GM19455 (cell line): ENCODE results near the gene ADARB1.

Experiments
- ATAC-seq: cut with Tn5 transposase; IDR thresholded peaks from one replicate; pipeline ENCODE4 v1.9.1; 2021; ENCODE audit not compliant: unreplicated experiment

Gene ADARB1

DNA sequence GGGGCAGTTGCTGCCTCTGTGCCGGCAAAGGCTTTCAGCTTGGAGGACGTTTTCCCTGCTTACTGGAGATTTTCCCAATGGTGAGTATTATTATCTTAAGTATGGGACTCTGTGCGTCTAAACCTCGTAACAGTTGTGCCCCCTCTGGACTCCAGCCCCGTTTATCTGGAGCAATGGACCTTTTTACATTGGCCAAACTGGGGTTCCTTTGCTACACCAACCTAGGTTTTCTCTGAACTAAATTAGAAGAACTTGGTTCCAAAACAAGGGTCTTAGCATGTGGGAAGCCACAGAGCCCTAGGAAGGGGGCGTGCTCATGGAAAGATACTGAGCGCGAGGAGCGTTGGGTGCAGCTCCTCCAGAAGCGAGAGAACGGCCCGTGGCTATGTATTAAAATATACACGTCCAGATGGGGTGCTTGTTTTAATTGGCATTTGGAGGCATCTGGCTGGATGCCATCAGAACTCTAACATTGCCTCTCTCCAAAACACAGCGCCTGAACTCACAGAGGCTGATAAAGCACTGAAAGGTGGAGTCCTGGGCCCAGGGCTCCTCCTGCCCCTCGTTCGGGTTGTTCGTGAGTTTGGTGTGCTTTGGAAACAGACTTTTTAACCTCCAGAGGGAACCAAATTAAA is 184.9 kb downstream of the ADARB1 start:
- no peak for ATAC-seq

DNA sequence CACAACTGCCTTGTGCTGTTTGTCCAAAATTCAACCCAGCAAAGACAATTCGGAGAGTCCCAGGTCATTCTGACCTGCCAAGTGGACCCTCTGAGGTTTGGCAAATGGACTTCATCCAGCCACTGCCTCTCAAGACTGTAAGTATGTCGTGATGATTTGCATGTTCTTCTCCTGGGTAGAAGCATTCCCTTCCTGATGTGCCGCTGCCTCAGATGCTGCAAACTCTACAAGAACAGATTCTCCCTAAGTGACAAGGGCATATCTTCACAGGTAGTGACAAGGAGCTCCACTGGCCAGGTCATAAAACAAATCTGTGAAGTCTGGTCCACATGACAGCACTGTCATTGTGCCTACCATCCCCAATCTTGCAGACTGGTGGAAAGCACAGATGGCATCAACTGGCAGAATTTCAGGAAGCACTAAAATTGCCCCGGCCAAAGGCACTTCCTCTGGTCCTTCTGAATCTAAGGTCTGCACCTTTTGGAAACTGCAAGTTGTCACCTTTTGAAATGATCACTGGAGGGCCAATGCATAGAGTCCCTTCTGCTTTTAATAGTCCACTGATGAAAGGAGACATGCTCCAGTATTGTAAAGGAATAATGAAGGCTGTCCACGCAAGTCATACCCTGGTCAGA is 185.9 kb downstream of the ADARB1 start:
- ATAC-seq: no peak

DNA sequence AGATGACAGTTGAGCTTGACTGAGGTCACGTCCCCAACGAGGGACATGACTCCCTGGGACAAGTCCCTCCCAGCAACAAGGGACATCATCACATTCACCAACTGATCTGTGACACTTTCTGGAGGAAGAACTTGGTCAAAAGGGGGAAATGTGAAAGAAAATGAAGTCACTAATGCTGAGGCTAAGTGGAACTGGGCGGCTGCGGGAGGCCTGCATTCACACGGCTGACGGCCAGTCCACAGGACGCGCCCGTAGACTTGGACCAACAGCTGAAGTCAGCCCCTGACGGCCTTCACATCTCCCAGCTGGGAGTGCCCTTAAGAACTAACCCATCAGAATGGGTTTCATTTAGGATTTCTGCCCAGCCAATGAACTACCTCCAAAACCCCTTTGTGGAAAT is 186.7 kb downstream of the ADARB1 start:
- ATAC-seq: no peak

DNA sequence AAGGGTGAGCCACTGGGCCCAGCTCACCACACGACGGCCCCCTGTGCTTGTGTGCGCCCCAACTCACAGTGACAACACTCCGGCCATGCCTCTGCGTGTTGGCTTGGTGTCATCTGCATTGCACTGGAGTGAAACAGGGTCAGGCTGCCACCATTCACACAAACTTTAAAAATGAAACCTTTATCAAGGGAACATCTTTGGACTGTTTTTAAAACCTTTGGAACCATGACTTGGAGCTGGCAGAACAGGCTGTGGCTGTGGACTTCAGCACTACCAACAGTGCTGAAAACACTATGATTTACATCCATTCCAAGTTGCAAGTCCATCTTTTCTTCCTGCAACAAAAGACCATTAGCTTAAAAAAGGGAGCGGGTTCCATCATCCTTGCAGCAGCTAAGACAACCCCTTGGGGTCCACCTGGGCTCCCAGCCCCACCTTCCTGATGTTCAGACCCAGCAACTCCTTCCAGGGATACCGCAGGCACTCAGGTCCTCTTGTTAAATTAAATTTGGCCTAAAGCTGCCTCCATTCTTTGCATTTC is 187.7 kb downstream of the ADARB1 start:
- ATAC-seq: no peak

DNA sequence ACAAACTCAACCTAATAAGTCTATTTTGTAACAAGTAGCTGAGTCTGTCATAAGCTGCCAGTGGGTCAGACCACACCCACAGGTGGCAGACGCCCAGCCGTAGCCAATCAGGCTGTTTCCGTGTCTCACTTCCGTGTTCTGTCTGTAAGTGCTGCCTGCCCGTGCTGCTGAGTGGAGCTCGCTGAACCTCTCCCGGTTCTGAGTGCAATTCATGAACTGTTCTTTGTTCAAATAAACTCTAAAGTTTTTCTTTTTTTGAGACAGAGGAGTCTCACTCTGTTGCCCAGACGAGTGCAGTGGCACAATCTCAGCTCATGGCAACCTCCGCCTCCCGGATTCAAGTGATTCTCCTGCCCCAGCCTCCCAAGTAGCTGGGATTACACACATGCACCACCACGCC is 188.2 kb downstream of the ADARB1 start:
- no peak for ATAC-seq

DNA sequence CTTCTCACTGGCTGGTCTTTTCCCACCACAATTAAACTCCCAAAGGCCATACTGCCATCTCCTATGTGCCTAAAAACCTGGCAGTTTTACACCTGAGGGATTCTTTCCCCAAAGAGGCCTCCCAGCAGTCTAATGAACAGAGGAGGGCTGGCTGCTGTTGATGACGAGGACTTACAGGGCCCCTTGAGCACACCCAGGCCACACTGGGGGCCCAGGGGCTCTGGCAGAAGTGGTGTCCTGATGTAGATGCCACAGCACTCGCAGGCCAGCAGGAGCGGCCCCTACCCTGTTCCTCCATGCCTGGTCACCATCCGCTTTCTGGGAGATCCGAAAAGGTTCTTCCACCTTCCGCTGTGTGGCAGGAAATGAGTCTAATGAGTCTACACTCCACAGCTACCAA is 189.2 kb downstream of the ADARB1 start:
- no peak for ATAC-seq

DNA sequence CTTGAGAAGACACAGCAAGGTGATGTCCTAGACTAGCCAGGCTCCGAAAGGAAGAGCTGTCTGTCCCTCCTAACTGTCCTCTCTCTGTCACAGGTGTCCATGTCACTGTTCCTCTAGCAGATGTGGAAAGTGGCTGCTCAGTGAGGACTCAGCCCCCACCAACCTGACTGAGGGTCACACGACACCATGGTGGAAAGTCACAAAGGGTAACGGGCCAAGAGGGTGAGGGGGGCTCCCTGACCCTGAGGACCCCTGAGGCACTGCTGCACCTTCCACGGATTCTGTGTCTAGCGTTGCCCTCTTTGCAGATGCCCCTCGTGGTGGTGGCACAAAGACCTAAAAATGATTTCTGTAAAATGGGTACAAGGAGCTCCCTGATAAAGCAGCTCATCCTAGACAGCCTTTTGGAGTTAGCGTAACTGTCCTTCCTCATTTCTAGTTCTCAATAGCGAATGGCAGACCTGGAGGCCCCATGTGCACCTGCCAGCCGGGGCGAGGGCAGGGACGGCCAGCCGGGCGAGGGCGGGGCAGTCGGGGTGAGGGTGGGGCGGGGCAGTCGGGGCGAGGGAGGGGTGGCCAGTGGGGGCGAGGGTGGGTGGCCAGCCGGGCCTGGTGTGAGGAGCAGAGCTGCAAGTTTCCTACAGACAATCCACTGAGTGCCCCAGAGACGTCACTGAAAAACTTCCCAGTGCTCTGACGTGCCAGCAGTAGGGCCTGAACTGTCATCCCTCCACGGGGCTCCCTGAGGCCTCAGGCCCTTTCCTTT is 189.9 kb downstream of the ADARB1 start:
- no peak for ATAC-seq

DNA sequence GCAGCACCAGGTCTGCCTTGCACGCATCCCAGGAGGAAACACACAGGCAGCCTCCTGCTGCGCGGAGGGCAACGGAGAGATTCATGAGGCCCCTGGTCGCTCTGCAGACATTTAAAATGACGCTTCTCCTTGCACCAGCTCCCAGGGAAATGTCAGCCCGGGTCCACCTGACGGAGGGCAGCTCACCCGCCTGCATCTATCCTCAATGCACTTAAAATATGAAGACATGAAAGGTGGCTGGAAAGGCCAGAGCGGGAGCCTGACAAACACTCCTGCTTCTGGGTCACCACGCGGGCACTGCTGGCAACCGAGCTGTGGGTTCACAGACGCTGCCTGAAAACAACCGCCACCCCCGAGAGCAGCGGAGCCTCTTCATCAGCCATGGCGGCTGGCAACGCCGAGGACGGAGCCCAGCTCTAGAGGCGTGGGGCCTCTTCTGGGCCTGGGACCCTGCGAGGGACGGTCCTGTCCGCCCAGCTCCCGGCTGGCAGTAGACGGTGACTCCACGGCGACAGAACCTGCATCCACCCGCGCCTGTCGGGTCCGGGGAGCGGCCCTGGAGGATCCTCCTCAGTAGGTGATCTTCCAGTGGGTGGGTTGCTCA is 190.6 kb downstream of the ADARB1 start:
- ATAC-seq: no peak

DNA sequence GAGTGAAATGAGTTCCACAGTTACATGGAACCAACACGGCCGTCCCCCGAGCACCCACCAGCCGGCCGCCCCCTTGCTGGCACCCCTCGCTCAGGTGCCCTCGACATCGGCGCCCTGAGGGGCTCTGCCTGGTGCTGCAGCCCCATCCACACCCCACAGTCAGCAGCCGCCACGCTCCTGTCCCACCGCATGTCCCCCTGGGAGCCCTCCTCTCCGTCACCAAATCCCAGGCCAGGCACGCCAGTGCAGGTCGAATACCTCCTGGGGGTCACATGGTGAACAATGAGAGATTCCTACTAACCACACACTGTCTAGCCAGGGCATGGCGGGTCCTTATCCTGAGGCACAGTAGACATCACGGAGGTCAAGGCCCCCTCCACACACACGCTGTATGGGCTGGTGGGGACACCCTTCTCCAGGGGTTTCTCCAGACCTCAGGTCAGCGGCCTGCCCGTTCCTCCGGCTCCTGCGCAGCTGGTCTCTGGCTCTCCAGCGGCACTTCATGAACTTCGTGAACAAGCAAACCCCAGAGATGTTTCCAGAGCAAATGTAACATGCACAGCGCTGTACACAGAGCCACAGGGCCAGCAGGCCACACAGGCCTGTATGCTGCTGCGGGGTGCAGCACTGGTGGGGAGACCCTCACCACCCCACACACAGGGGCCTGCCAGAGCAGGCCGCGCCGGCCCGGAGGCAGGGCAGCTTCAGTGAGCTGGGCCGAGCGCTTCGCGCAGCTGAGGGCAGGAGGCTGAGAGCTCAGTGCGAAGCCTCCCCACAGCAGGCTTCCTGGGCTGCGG is 191.5 kb downstream of the ADARB1 start:
- ATAC-seq: no peak

DNA sequence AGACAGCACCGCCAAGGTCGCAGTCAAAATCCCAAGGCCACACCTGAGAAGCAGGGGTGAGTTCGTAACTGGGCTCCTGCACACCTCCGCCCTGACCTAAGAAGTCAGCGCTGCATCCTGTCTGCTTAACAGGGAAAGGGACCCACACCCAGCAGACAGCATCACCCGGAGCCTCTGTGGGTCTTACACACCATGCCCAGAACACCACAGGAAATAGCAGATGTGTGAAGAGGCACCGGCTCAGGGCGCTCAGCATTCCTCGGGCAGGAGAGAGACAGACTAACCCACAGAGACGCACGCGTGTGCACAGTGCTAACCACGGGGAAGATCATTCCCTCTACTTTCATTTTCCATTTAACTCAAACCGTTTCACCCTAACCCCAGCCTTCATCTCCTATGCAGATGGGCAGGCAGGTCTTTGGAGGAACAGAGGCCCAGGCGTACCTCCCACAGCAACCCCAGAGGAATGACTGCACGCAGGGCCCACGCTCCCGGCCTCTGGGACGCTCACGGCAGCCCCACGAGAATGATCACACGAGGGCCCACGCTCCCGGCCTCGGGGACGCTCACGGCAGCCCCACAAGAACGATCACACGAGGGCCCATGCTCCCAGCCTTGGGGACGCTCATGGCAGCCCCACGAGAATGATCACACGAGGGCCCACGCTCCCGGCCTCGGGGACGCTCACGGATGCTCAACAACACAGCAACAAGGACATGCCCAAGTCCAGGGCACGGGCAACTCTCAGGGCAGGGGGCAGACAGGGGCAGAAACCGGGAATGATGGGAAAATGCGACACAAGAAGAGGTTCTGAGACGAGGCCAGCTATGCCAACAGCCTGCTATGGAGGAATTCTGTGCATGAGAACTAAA is 192.4 kb downstream of the ADARB1 start:
- ATAC-seq: no peak

DNA sequence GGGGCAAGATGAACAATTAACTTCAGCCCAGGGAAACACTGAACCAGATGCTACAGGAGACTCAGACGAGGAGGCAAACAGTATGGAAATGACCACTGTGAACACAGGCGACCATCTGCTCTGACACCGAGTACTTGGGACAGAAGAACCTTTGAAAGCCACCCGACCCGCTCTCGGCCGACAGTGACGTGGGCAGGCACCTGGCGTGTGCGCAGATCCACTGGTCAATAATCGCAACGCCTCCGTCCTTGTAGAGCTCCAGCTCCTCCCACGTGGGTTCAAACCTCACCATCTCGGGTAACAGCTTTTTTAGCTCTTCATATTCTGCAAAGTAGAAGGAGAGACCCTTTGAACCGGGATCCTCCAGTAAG is 193.0 kb downstream of the ADARB1 start:
- ATAC-seq: no peak

DNA sequence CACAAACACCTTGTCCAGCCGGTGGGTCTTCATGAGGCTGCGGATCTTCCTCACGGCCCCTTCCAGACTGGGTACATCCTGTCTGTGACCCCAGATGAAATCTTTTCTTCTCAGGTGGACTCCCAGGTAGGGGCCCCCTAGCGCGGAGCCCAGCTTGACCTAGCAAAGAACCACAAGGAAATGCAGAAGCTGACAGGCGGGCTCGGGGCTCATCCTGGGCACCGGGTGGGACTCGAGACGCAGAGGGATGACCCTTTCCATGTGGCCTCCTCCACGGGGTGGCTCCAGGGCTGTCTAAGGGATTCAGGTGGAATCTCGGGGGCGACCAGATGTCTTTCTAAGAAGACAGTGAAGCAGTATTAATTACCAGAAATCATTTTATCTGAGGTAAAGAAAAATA is 195.5 kb downstream of the ADARB1 start:
- no peak for ATAC-seq

DNA sequence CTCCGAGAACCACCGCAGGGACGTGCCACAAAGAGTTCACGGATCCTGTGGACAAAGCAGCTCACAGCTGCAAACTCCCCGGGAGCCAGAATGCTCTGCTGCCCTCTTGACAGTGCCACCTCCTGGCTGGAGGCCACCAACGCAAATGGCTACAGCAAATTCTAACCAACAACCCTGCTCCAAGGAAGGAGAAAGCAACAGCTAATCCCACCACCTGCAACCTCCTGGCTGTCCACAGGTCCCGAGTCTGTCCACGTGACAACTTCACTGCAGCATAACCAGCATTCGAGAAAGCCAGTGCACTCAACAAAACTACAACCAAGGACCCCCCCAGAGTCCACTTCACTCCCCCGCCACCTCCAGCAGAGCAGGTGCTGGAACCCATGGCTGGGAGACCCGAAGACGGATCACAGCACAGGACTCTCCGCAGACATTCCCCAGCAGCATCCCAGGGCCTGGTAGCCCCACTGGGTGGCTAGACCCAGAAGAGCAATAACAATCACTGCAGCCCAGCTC is 196.0 kb downstream of the ADARB1 start:
- no peak for ATAC-seq
